ENCODE results near the gene TRIM31.

DNA sequence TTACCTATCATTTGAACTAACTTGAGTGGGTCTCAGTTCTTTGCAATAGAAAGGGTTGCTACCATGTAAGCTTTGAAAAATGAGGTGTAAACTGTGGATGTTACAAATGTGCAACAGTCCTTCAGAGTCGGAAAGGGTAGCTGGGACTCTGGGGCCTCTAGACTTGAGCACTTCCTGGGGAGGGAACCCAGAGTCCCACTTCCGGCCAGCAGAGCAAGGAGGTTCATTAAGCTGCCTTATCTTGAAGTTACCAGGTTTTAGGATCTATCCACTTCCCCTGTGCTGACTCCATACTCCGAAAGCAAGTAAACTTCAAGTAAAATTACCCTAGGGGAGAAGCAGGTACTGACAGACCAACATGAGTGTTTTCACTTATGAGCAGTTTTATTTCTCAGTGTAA is 38.7 kb upstream of the TRIM31 start:
- no peak for TF ChIP-seq GATA2 (IDR thresholded peaks at IDR 0.05; ENCODE audit: low read depth, low read length)
- no peak for TF ChIP-seq GATA3 (IDR thresholded peaks at IDR 0.05; ENCODE audit: low read depth, low read length)

Measured in SH-SY5Y (cell line).